C4-2B (cell line): Measurements from ENCODE around the gene DIP2B.

Experiments used
- H3K27ac ChIP-seq: fragments of 450-650 bp; 2 replicates; pipeline ENCODE4 v1.5.1; 2017
- CTCF ChIP-seq: fragments of 450-650 bp; conservative IDR thresholded peaks from 2 replicates; pipeline ENCODE4 v1.5.1; 2017; ENCODE audit warnings: mild to moderate bottlenecking
- ZFX ChIP-seq: fragments of 450-650 bp; IDR thresholded peaks from 2 replicates; pipeline ENCODE4 v1.6.1; 2017

DIP2B gene

GRCh38 chr12:50609292-50609874, 104.6 kb downstream of the DIP2B start:
- TF ChIP-seq CTCF = no peak
- TF ChIP-seq ZFX = no peak
- H3K27ac ChIP-seq = no peak overlapping the region

- no peak for TF ChIP-seq CTCF
- no peak for TF ChIP-seq ZFX
- H3K27ac ChIP-seq = no peak overlapping the region
Observed at GRCh38 chr12:50610171-50610570, 105.4 kb downstream of the DIP2B start.

- H3K27ac ChIP-seq = no peak overlapping the region
- TF ChIP-seq CTCF = no peak
- TF ChIP-seq ZFX = no peak
Observed at GRCh38 chr12:50611021-50611744, 106.4 kb downstream of the DIP2B start.

GRCh38 chr12:50612882-50613281, 108.1 kb downstream of the DIP2B start:
- TF ChIP-seq CTCF (no peak), ZFX (no peak)
- no peak overlapping the region for H3K27ac ChIP-seq

- TF ChIP-seq ZFX (no peak), CTCF (no peak)
- H3K27ac ChIP-seq = no peak overlapping the region
Observed at GRCh38 chr12:50613463-50613862, 108.7 kb downstream of the DIP2B start.

- no peak for TF ChIP-seq CTCF
- H3K27ac ChIP-seq = no peak overlapping the region
Observed at GRCh38 chr12:50614167-50614759, 109.5 kb downstream of the DIP2B start.

- TF ChIP-seq ZFX (no peak), CTCF (no peak)
Observed at GRCh38 chr12:50615145-50615906, 110.5 kb downstream of the DIP2B start.

More at GRCh38 chr12:50615145-50615906, 110.5 kb downstream of the DIP2B start:
- H3K27ac ChIP-seq = no peak overlapping the region
